Natural killer cell (primary cell): ENCODE results near the gene NFIB. TPM values are rescaled to one million over a fixed set of nuclear protein-coding genes. Genes with fewer than 3 reads are reported as not detected.

Experiments used
- ATAC-seq, 3 donors: fragments of 150-1000 bp in 2 of 3; fragments of 200-7000 bp in 1 of 3; cut with Tn5 transposase; 1 replicate in 1 of 3; 2 replicates in 2 of 3; pipeline ENCODE4 v1.10.0; 2021; ENCODE audit warnings: mild to moderate bottlenecking in 2 of 3, moderate library complexity in 2 of 3
- DNase-seq, 2 donors: peaks; one replicate each; pipeline versions ENCODE4 v3.0.0 to v3.0.0-alpha.2; 2013 to 2021; ENCODE audit warnings: mixed read lengths in 1 of 2
- H3K27ac ChIP-seq: one replicate; pipeline ENCODE4 v1.5.1; 2013; ENCODE audit warnings: mild to moderate bottlenecking, low read length
- H3K27me3 ChIP-seq: one replicate; pipeline ENCODE4 v1.6.1; 2013; ENCODE audit warnings: low read length; ENCODE audit not compliant: control insufficient read depth, insufficient read depth
- H3K36me3 ChIP-seq: one replicate; pipeline ENCODE4 v1.6.1; 2013; ENCODE audit warnings: low read length; ENCODE audit not compliant: control insufficient read depth, insufficient read depth
- H3K4me1 ChIP-seq: one replicate; pipeline ENCODE4 v1.6.1; 2013; ENCODE audit warnings: low read length; ENCODE audit not compliant: control insufficient read depth, insufficient read depth
- H3K4me3 ChIP-seq: one replicate; pipeline ENCODE4 v1.5.1; 2013; ENCODE audit warnings: low read length
- H3K9me3 ChIP-seq: one replicate; pipeline ENCODE4 v1.6.1; 2013; ENCODE audit warnings: low read length; ENCODE audit not compliant: control insufficient read depth, insufficient read depth
- H3K27ac Mint-ChIP-seq, 2 donors: one replicate each; pipeline ENCODE4 v1.8.0; 2022; ENCODE audit warnings: mild to moderate bottlenecking in 2 of 2, mixed read lengths in 2 of 2, moderate library complexity in 1 of 2
- H3K27me3 Mint-ChIP-seq, 2 donors: one replicate each; pipeline ENCODE4 v1.8.0; 2022; ENCODE audit warnings: low read depth in 2 of 2, mixed read lengths in 2 of 2
- H3K36me3 Mint-ChIP-seq: one replicate; pipeline ENCODE4 v1.8.0; 2022; ENCODE audit warnings: mixed read lengths
- H3K4me1 Mint-ChIP-seq, 2 donors: one replicate each; pipeline ENCODE4 v1.8.0; 2022; ENCODE audit warnings: mixed read lengths in 2 of 2
- H3K4me3 Mint-ChIP-seq: one replicate; pipeline ENCODE4 v1.8.0; 2022; ENCODE audit warnings: mild to moderate bottlenecking, moderate library complexity, mixed read lengths
- H3K9me3 Mint-ChIP-seq, 2 donors: one replicate each; pipeline ENCODE4 v1.8.0; 2022; ENCODE audit warnings: mixed read lengths in 2 of 2
- CTCF ChIP-seq: fragments of 200-600 bp; IDR thresholded peaks from one replicate; pipeline ENCODE4 v1.8.0; 2022; ENCODE audit warnings: antibody characterized with exemption
- WGBS: methylation state at CpG from one replicate; pipeline ENCODE4 v1.1.7; 2013; ENCODE audit warnings: missing lambda C conversion rate; ENCODE audit not compliant: insufficient coverage; 5-methylcytosine and 5-hydroxymethylcytosine counted together
- intact Hi-C: fragments of 100-400 bp; cut with micrococcal nuclease; formaldehyde crosslinking; loops from one replicate; pipeline ENCODE4 v1.14.2; 2022
- total RNA-seq, 4 donors: library from RNA; stranded (reverse); fragments of 120-200 nt in 1 of 4; gene quantifications; one replicate each; pipeline versions ENCODE4 v1.2.3 to v1.2.4, GENCODE V29; 2013 to 2022

Gene NFIB
- total RNA-seq, 3 donors from 2014 or later (not counting 1 experiment from before 2014, with no cell fraction given) = 0.20 to 0.21 TPM; not detected in 1

GRCh38 chr9:14221558-14221957 is 92.4 kb downstream of the NFIB start:
- Histone ChIP-seq H3K27ac (no peak overlapping the region), H3K9me3 (no peaks in the 10 kb centered on the region), H3K36me3 (no peaks in the 10 kb centered on the region), H3K27me3 (no peaks in the 10 kb centered on the region), H3K4me3 (no peak overlapping the region), H3K4me1 (no peaks in the 10 kb centered on the region)
- Mint-ChIP-seq H3K36me3 (no peaks in the 10 kb centered on the region), H3K4me1 (no peaks in the 10 kb centered on the region), H3K27me3 (no peaks in the 10 kb centered on the region), H3K4me3 (no peak overlapping the region), H3K9me3 (peaks cover 3 to 4% of the 10 kb centered on the region in 2 donors), H3K27ac (no peak overlapping the region)
- DNase-seq (no peak), ATAC-seq (no peak)
- no peak for TF ChIP-seq CTCF
- intact Hi-C loops = no loop called here

GRCh38 chr9:14221119-14221518 is 92.8 kb downstream of the NFIB start:
- ATAC-seq (no peak), DNase-seq (no peak)
- Histone ChIP-seq H3K4me3 (no peak overlapping the region), H3K4me1 (no peaks in the 10 kb centered on the region), H3K36me3 (no peaks in the 10 kb centered on the region), H3K27ac (no peak overlapping the region), H3K27me3 (no peaks in the 10 kb centered on the region), H3K9me3 (no peaks in the 10 kb centered on the region)
- no peaks in the 10 kb centered on the region for H3K36me3 Mint-ChIP-seq
- peaks cover 3 to 4% of the 10 kb centered on the region in 2 donors for H3K9me3 Mint-ChIP-seq
- intact Hi-C loops = no loop called here
- 85% methylated on average over 3 of the region's 4 CpGs for WGBS
- H3K4me3 Mint-ChIP-seq = no peak overlapping the region
- H3K4me1 Mint-ChIP-seq = no peaks in the 10 kb centered on the region
- no peak overlapping the region for H3K27ac Mint-ChIP-seq
- no peak for TF ChIP-seq CTCF
- no peaks in the 10 kb centered on the region for H3K27me3 Mint-ChIP-seq

GRCh38 chr9:14220256-14220655 is 93.7 kb downstream of the NFIB start:
- Mint-ChIP-seq H3K36me3 (no peaks in the 10 kb centered on the region), H3K4me1 (no peaks in the 10 kb centered on the region), H3K4me3 (no peak overlapping the region), H3K9me3 (peaks cover 3 to 4% of the 10 kb centered on the region in 2 donors), H3K27me3 (no peaks in the 10 kb centered on the region), H3K27ac (no peak overlapping the region)
- no peak for TF ChIP-seq CTCF
- ATAC-seq (no peak), DNase-seq (no peak)
- Histone ChIP-seq H3K27ac (no peak overlapping the region), H3K4me3 (no peak overlapping the region), H3K27me3 (no peaks in the 10 kb centered on the region), H3K4me1 (no peaks in the 10 kb centered on the region), H3K36me3 (no peaks in the 10 kb centered on the region), H3K9me3 (no peaks in the 10 kb centered on the region)
- intact Hi-C loops = no loop called here
- 64% methylated on average over 2 of the region's 3 CpGs for WGBS

GRCh38 chr9:14219850-14220249 is 94.1 kb downstream of the NFIB start:
- 78% methylated on average over 4 of the region's 4 CpGs for WGBS
- H3K9me3 Mint-ChIP-seq = peaks cover 3 to 4% of the 10 kb centered on the region in 2 donors
- intact Hi-C loops = no loop called here

More at GRCh38 chr9:14219850-14220249, 94.1 kb downstream of the NFIB start:
- H3K36me3 Mint-ChIP-seq = no peaks in the 10 kb centered on the region
- ATAC-seq = no peak
- Histone ChIP-seq H3K4me3 (no peak overlapping the region), H3K9me3 (no peaks in the 10 kb centered on the region), H3K27ac (no peak overlapping the region), H3K36me3 (no peaks in the 10 kb centered on the region), H3K4me1 (no peaks in the 10 kb centered on the region), H3K27me3 (no peaks in the 10 kb centered on the region)
- H3K4me3 Mint-ChIP-seq = no peak overlapping the region
- no peak for DNase-seq
- H3K27me3 Mint-ChIP-seq = no peaks in the 10 kb centered on the region
- no peaks in the 10 kb centered on the region for H3K4me1 Mint-ChIP-seq
- no peak for TF ChIP-seq CTCF
- H3K27ac Mint-ChIP-seq = no peak overlapping the region
